GM12878 (cell line): ENCODE measurements around the gene MNT.

Source experiments
- CHD2 ChIP-seq: IDR thresholded peaks from 2 replicates; pipeline ENCODE4 v1.6.1; 2011; ENCODE audit warnings: low read depth, low read length, improper control_type of control experiment, borderline replicate concordance
- CTCF ChIP-seq, 3 experiments: IDR thresholded peaks in 2 of 3; conservative IDR thresholded peaks in 1 of 3; 2 replicates each; pipeline ENCODE4 v1.5.1; 2011; ENCODE audit warnings: low read depth in 3 of 3, low read length in 3 of 3, mild to moderate bottlenecking in 3 of 3, control low read depth in 2 of 3, moderate library complexity in 2 of 3, inconsistent platforms in 1 of 3, mixed read lengths in 1 of 3; ENCODE audit not compliant: control insufficient read depth in 2 of 3, insufficient read depth in 1 of 3; ENCODE audit errors: extremely low read depth in 1 of 3
- EED ChIP-seq: sonication (generic); IDR thresholded peaks from 2 replicates; pipeline ENCODE4 v1.6.1; 2016; ENCODE audit warnings: antibody characterized with exemption, low read depth
- EZH2 ChIP-seq: IDR thresholded peaks from 2 replicates; pipeline ENCODE4 v1.6.1; 2012; ENCODE audit warnings: low read depth, mild to moderate bottlenecking, control low read depth, inconsistent platforms, low read length, borderline replicate concordance; ENCODE audit not compliant: control insufficient read depth
- FOS ChIP-seq: IDR thresholded peaks from 3 replicates; pipeline ENCODE4 v1.6.1; 2011; ENCODE audit warnings: borderline replicate concordance; ENCODE audit not compliant: insufficient read length; ENCODE audit errors: extremely low read depth
- POLR2AphosphoS5 ChIP-seq: IDR thresholded peaks from 2 replicates; pipeline ENCODE4 v1.6.1; 2011; ENCODE audit warnings: mild to moderate bottlenecking, low read length, inconsistent platforms
- SREBF2 ChIP-seq: IDR thresholded peaks from 2 replicates; pipeline ENCODE4 v1.6.1; 2012; ENCODE audit warnings: mild to moderate bottlenecking, low read length

GRCh38 chr17:2395258-2396181 lies 5.3 kb downstream of the MNT start:
- TF ChIP-seq EED, result no peak
- TF ChIP-seq FOS, result no peak
- TF ChIP-seq EZH2, result no peak
- no peak for TF ChIP-seq SREBF2
- TF ChIP-seq CTCF (IDR thresholded peaks at IDR 0.05 in 2 of 3, conservative IDR thresholded peaks at IDR 0.05 in 1 of 3; ENCODE audit: control insufficient read depth in 2 of 3, extremely low read depth in 1 of 3, insufficient read depth in 1 of 3, low read depth in 3 of 3, low read length in 3 of 3), result no peak
- no peak for TF ChIP-seq POLR2AphosphoS5
- no peak for TF ChIP-seq CHD2
